HG02678 (cell line): ENCODE results near the gene TMEM200A.
"Not testable (repeated sequence)": the region's sequence is repeated elsewhere in the genome, so short reads cannot be mapped to it uniquely, and the experiment has no call there.

Experiments used
- ATAC-seq: cut with Tn5 transposase; IDR thresholded peaks from one replicate; pipeline ENCODE4 v1.9.1; 2021; ENCODE audit warnings: mild to moderate bottlenecking, moderate library complexity; ENCODE audit not compliant: unreplicated experiment

The TMEM200A gene

GRCh38 chr6:130365166-130366106, at the start of gene TMEM200A:
TSS of gene TMEM200A (plus strand) at chr6:130366017. CDS start at chr6:130440423, 74,406 bp downstream.
- peak; percentile 67 for ATAC-seq

GRCh38 chr6:130320908-130321307, 44.9 kb upstream of the TMEM200A start:
- no peak for ATAC-seq

- ATAC-seq = no peak
Measured at GRCh38 chr6:130322673-130323268, 43.0 kb upstream of the TMEM200A start.

GRCh38 chr6:130324657-130325056, 41.2 kb upstream of the TMEM200A start:
- ATAC-seq = no peak

GRCh38 chr6:130326496-130326895, 39.3 kb upstream of the TMEM200A start:
- ATAC-seq = no peak

GRCh38 chr6:130337534-130337933, 28.3 kb upstream of the TMEM200A start:
- no peak for ATAC-seq

GRCh38 chr6:130346324-130346723, 19.5 kb upstream of the TMEM200A start:
- not testable (repeated sequence) for ATAC-seq

GRCh38 chr6:130354322-130354721, 11.5 kb upstream of the TMEM200A start:
- no peak for ATAC-seq

GRCh38 chr6:130355572-130355971, 10.2 kb upstream of the TMEM200A start:
- no peak for ATAC-seq

GRCh38 chr6:130357436-130357835, 8.4 kb upstream of the TMEM200A start:
- ATAC-seq = no peak

- no peak for ATAC-seq
Measured at GRCh38 chr6:130359736-130360135, 6.1 kb upstream of the TMEM200A start.

- ATAC-seq = no peak
Measured at GRCh38 chr6:130362128-130362527, 3.7 kb upstream of the TMEM200A start.

- ATAC-seq = no peak
Measured at GRCh38 chr6:130364224-130364780, 1.5 kb upstream of the TMEM200A start.

GRCh38 chr6:130366107-130367005, 539 bp downstream of the TMEM200A start:
- peak; percentile 25 for ATAC-seq

- ATAC-seq = no peak
Measured at GRCh38 chr6:130367767-130368166, 1.9 kb downstream of the TMEM200A start.

GRCh38 chr6:130368576-130368975, 2.8 kb downstream of the TMEM200A start:
- ATAC-seq = no peak

GRCh38 chr6:130369831-130370230, 4.0 kb downstream of the TMEM200A start:
- ATAC-seq = no peak

GRCh38 chr6:130371921-130372420, 6.2 kb downstream of the TMEM200A start:
- ATAC-seq = no peak

- no peak for ATAC-seq
Measured at GRCh38 chr6:130372786-130373185, 7.0 kb downstream of the TMEM200A start.

- no peak for ATAC-seq
Measured at GRCh38 chr6:130373992-130374391, 8.2 kb downstream of the TMEM200A start.

- no peak for ATAC-seq
Measured at GRCh38 chr6:130376936-130377335, 11.1 kb downstream of the TMEM200A start.
